ENCODE results near the gene OTOA. TPM values are rescaled to one million over a fixed set of nuclear protein-coding genes. Genes with fewer than 3 reads are reported as not detected.
"Not testable (repeated sequence)": the region's sequence is repeated elsewhere in the genome, so short reads cannot be mapped to it uniquely, and the experiment has no call there.

Gene OTOA
- polyA plus RNA-seq, 1 donor: 0.17 TPM

DNA sequence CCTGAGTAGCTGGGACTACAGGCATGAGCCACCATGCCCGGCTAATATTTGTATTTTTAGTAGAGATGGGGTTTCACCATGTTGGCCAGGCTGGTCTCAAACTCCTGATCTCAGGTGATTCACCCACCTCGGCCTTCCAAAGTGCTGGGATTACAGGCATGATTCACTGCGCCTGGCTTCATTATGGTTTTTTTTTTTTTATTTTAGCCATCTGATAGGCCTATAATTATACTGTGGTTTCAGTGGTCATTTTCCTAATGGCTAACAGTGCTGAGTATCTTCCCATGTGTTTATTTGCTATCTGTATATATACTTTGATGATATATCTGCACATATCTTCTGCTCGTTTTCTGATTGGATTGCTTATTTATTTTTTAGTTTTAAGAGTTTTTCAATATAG, 10.7 kb downstream of the OTOA start:
- DNase-seq: not testable (repeated sequence)

DNA sequence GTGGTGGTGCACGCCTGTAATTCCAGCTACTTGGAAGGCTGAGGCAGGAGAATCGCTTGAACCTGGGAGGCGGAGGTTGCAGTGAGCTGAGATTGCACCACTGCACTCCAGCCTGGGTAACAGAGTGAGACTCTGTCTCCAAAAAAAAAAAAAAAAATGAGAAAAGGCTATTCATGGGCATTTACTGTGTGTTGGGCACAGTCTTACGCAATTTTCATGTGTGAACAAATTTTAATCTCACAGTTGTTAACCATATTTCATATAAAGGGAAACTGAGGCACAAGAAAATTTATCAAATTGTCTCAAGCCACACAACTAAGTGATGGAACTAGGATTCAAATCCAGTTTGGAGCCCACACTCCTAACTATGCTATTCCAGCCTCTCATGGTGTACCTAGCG, 16.9 kb downstream of the OTOA start:
- DNase-seq: not testable (repeated sequence)

DNA sequence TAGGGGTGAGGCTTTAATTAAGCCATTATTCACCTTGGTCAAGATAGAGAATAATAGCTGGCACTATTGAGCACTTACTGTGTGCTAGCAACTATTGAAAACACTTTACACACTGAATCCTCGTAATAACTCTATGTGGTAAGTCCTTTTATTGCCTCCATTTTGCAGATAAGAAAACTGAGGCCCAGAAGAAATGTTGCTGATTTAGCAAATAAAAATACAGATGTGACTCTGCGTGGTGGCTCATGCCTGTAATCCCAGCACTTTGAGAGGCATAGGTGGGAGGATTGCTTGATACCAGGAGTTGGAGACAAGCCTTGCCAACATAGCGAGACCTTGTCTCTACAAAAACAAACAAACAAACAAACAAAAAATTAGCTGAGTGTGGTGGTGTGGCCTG, 19.4 kb downstream of the OTOA start:
- no peak for DNase-seq

DNA sequence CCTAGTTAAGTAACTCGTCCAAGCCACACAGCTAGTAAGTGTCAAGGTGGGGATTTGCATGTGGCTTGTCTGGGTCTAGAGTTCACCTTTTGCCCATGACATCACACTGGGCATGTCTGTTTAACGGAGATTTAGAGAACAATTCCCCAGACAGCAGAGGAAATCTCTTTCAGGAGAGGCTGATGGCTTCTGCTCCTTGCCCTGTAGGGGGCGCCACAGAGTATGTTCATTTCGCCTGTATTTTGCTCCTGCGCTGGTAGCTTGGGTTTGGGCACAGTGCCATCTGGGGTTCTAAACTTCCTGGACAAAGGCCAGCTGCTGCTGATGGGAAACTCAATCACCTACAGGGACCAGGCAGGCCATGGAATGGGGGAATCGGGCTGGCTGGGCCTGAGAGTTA, 20.4 kb downstream of the OTOA start:
- no peak for DNase-seq

DNA sequence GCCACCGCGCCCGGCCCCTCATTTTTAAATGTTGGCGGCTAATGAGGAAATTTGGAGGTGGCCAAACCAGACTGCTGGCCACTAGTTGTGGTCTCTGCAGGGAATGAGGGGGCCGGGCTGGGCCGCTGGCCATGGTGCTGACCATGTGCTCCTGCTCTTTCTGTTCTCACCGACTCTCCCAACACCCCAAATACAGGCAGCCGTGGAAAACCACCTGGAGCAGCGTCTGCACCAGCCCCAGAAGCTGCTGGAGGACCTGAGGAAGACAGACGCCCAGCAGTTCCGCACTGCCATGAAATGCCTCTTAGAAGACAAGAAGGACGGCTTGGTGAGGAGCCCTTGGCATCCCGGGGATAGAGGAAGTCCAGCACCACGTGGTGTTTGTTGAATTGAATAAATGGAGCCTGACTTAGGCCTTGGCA, 21.3 kb downstream of the OTOA start:
- DNase-seq: peak; percentile 41

DNA sequence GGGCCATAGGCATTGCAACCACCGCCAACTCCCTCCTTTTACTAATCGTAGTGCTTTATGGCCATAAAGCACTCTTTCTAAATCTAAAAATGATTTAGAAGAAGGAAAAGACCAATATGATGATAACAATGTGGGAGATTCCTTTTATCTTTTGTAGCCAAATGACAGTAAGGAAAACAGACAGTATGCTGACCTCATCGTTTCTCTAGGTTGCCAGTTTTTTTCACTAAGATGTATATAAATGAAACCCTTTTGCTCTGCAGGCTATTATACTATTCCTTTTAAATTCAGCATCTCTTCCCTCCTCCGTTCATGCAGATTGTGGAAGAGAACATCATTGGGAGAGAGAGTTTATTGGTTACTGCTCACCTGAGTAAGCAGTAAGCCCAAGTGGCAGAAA, 25.3 kb downstream of the OTOA start:
- no peak for DNase-seq

DNA sequence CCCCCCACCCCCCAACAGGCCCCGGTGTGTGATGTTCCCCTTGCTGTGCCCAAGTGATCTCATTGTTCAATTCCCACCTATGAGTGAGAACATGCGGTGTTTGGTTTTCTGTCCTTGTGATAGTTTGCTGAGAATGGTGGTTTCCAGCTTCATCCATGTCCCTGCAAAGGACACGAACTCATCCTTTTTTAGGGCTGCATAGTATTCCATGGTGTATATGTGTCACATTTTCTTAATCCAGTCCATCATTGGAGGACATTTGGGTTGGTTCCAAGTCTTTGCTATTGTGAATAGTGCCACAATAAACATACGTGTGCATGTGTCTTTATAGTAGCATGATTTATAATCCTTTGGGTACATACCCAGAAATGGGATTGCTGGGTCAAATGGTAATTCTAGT, 27.2 kb downstream of the OTOA start:
- DNase-seq: not testable (repeated sequence)

DNA sequence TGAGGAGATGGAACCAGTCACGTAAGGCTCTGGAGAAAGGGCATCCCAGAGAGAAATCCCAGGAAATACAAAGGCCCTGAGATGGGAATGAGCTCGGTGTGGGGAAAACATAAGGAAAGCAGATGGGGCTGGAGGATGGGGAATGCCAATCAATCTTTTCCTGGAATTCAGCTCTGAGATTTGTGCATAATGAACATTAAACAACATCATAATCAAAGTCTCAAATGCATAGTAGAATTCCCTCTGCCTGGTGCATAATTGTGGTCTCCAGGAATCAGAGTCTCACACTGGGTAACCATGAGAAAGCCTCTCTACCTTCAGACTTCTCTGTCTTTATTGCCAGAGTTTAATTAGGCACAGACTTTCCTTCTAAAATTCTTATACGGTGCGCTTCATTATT, 30.8 kb downstream of the OTOA start:
- no peak for DNase-seq

DNA sequence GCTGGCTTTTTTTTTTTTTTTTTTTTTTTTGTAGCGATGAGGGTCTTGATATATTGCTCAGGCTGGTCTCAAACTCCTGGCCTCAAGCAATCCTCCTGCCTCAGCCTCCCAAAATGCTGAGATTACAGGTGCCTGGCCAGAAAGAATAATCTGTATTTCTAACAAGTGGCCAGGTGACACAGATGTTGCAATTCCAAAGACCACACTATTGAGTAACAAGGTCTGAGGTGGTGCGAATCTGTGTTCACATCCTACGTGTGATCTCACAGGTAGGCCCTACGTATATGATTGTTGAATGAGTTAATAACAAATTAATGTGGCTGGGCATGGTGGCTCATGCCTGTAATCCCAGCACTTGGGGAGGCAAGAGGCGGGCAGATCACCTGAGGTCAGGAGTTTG, 33.3 kb downstream of the OTOA start:
- no peak for DNase-seq

DNA sequence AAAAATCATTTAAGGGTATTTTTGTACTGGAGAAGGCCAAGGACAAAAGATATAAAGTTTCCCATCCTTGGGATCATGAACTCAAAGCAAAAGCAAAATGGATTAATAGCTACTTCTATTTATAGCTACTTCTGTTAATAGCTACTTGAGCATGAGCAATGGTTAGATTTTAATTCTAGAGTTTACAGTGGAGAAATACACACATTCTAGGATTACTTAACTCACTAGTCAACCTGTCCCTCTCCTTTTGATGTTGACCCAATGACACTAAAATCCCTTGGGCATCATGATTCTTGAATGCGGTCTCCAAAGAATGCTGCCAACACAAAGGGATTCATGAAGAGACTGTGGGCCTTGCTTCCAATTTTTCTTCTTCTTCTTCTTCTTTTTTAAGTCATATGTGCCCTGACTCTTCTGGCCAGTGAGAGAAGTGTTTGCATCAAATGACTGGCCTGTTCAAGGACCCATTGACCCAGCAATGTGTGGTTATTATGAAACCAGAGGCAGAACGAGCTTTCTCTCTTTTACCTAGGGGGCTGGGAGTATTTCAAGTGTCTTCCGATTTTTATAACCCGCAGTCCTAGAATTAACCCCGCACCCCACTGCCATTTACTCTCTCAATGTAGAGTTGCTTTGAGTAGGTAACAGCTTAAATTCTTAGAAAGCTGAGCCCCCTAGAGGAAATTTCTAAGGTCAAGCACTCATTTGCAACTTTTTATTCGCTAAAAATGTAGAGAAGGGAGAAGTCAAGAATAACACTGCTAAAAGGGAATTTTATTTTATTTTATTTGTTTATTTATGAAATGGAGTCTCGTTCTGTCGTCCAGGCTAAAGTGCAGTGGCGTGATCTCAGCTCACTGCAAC, 34.6 kb downstream of the OTOA start:
- no peak for DNase-seq

DNA sequence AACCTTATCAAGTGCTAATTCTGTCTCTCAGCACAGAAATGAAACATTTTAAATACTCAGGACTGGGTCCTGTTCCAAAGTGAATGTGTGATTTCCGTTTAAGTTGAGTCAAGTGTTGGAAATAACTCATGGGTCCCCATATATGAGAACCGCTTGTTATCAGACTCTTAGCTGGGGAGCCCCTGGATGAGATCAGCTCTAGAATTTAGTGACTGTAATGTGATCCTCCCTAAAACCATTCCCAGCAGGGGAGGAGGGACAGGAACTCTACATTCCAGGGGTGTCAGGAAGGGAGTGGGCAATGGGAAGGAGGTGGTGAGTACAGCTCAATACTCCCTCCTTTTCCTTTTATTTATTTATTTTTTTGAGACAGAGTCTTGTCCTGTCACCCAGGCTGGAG, 37.5 kb downstream of the OTOA start:
- no peak for DNase-seq

DNA sequence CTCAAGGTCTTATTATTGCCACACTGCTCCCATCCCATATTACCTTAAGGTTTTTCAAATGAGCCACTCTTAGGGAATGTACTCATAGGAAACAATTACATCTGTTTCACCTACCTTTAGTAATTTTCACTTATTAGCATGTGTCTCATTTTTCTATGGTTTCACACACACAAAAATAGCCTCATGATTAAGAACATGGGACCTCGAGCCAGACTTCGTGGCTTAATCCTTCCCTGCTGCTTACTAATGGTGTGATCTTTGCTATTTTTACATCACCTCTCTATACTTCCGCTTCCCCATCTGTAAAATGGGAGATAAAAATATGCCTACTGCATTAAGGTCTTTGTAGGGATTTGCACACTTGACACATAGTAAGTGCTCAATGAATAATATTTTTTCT, 38.5 kb downstream of the OTOA start:
- DNase-seq: no peak

DNA sequence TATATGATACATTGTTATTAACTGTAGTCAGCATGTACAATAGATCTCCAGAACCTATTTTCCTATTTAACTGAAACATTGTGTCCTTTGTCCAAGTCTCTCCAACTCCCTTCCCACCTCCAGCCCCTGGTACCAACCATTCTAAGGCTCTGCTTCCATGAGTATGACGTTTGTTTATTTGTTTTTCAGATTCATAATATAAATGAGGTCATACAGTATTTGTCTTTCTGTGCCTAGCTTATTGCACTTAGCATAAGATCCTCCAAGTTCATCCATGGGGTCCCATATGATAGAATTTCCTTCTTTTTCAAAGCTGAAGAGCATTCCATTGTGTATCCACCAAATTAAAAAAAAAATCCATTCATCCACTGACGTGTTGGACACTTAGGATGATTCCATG, 39.4 kb downstream of the OTOA start:
- no peak for DNase-seq

DNA sequence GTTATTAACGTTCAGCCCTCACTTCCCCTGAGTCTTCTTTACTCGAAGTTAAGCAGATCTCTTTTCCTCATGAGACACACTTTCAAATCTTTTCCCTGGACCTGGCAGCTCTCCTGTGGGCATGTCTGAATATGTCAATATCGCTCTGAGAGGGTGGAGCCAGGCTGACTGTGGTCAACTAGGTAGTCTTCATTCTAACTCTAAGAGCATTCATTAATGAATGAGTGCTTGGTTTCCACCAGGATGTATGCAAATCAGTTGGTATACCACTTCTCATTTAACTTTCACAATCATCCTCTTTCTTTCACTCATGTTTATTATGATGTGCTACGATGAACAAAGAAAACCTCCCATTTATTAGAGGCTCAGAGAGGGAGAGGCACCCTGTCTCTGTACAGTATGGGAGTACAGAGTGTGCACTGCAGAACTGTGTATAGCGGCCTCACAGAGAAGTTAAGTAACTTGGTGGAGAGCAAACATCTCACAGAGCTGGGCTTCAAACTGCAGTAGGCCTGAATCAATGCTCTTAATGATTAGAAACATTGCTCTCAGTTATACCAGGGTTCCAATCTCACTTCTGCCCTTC, 39.9 kb downstream of the OTOA start:
- DNase-seq: no peak

DNA sequence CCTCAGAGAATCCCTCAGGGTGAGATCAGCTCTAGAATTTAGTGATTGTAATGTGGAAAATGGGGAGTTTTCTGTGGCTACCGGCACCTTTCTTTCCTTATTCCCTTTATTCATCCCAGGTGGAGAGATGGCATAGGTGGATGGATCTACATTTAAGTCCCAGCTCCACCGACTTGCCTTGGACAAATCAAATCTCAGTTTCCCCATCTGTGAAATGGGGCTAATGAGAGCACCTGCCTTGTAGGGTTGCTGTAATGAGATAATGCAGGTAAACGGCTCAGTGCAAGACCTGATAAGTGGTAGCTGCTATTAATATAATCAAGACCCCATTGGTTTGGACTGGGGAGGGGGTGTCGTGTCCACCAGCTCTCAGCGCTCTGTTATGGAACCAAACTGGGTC, 40.5 kb downstream of the OTOA start:
- no peak for DNase-seq

DNA sequence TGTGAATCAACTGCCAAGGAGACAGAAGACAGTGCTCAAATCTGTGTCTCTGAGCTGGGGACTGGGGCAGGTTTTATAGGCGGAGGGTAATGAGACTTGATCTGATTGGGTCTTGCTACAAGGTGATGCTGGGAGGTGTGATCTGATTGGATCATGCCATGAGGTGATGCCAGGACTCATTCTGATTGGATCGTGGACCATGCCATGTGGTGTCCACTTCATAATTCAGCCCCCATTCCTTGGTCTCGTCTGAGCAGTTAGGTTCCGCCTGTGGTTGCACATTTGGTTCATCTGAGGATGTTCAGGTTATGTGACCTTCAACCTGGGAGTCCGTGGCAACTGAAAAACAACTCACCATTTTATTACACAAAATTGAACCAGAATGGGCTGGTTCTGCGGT, 41.0 kb downstream of the OTOA start:
- no peak for DNase-seq

DNA sequence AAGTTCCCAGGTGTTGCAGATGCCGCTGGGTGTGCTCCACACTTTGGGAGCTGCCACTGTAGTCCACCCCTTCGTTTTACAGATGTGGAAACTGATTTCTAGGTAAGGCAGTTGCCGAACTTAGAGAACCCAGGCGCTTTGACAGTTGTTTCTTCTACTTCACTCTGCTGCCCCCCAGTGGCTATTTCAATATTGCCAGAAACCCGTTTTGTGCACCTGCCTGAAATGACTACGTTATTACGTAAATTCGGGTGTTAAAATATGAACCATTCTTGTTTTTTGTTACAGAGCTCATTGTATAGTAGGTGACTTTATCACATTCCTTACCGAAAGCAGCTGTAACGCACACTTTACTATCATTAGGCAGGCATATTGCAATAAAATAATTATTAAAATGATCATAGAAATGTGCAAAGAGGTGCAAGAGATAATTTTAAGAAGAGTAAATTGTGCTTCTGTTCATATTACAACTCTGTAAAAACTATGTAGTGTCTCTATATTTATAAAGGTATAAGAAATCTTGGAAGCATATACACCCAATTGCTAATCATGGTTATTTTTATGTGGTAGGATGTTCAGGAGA, 44.9 kb downstream of the OTOA start:
- DNase-seq: peak; percentile 63

DNA sequence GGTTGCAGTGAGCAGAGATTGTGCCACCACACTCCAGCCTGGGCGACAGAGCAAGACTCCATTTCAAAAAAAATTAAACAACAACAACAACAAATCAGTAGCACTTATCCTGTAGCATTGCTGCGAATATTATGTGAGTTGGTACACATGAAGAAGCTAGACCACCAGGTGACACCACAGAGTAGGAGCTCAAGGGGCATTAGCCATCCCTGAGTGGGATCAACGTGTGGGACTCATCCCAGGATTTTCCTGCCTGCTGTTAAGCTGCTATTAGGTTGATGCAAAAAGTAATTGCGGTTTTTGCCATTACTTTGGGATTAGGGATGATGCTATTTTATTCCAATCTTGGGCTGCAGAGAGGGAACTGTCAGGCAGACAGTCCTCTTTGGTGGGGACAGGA, 47.2 kb downstream of the OTOA start:
- no peak for DNase-seq

DNA sequence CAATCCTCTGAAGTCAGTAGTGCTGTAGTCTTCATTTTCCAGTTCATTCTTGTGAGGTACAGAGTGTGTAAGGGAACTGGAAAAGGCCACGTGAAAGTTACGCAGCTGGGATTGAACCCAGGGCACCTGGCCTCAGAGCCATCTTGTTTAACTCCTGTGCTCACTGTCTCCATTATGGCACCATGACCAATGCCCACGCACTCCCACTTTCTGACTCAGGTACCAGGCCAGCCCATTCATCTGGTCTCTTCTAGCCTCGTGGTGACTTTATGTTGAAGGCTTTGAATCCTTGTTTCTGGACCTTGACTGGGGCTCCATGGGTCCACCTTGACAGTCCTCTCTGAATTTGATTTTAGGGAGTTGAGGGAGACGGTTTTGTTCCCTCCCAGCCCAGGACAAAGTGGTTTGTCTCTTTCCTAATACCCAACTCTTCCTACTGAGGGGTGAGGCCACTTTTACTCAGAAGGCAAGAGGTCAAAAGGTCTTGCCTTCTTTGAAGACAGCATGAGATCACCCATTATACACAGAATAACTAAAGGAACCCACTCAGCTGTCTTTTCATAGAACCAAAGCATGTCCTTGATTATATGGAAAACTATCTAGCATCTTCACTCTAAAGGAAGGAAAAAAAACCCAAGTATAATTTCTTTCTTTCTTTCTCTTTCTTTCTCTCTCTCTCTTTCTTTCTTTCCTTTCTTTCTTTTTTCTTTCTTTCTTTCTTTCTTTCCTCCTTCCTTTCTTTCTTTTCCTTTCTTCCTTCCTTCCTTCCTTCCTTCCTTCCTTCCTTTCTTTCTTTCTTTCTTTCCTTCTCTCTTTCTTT, 50.0 kb downstream of the OTOA start:
- DNase-seq: no peak

DNA sequence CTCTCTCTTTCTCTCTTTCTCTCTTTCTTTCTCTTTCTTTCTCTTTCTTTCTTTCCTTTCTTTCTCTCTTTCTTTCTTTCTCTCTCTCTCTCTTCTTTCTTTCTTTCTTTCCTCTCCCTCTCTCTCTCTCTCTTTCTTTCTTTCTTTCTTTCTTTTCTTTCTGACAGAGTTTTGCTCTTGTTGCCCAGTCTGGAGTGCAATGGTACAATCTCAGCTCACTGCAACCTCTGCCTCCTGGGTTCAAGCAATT, 50.5 kb downstream of the OTOA start:
- not testable (repeated sequence) for DNase-seq

DNA sequence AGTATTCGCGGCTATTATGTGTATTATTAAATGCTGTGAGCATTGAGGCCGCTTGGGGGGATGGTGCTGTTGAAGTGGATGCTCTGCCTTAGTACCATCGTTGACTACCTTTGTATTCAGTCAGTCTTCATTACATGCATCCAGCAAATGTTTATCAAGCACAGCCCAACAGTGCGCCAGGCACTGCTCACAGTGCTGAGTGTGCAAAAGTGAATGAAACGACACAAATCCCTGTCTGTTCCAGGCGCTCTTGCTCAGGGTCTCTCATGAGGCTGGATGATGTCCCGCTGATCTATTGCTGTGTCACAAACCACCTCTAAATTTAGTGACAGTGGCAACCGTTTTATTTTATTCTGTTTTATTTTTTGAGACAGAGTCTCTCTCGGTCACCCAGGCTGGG, 53.8 kb downstream of the OTOA start:
- DNase-seq: no peak

DNA sequence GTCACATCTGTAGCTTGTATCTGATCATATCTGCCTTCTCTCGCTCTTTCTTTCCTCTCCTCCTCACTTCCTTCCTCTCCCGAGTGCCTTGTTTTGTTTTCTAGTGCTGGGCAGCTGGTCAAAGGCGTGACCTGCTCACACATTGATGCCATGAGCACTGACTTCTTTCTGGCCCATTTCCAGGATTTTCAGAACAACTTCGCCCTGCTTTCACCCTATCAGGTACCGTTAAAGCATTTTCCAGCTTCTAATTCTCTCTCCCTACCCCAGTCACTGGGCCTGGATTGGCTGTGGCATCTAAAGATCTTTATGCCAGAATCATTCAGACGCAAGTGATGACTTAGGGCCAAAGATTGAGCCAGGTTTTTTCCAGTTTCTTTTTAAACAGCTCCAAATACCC, 55.5 kb downstream of the OTOA start:
- DNase-seq: no peak

DNA sequence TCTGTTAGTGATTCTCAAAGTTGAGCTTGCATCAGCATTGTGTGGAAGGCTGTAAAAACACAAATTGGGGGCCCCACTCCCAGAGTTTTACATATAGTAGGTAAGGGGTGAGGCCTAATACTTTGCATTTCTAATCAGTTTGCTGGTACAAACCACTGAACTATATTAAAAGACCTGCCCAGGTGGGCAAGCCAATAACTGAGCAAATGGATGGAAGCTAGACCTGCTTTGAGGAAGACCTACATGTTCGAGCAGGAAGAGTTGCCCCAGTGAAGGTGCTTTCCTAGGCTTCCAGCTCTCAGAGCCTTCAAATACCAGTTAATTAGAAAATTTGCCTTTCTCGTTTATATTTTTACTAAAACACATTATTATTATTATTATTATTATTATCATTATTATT, 56.8 kb downstream of the OTOA start:
- no peak for DNase-seq

All from left kidney (tissue), 2 donors.